WI38 (cell line): ENCODE measurements around the gene GRID1.

Source experiments
- H3K4me3 ChIP-seq: 2 replicates; pipeline ENCODE4 v1.5.1; 2011; ENCODE audit warnings: low read depth, mild to moderate bottlenecking, control low read depth, low read length
- CTCF ChIP-seq: IDR thresholded peaks from 2 replicates; pipeline ENCODE4 v1.5.1; 2012; ENCODE audit warnings: low read depth, mild to moderate bottlenecking, control low read depth, low read length

Gene GRID1

GRCh38 chr10:85787393-85787792, 579.2 kb downstream of the GRID1 start:
- no peak overlapping the region for H3K4me3 ChIP-seq
- TF ChIP-seq CTCF: no peak

GRCh38 chr10:85786401-85786899, 580.1 kb downstream of the GRID1 start:
- TF ChIP-seq CTCF: no peak
- H3K4me3 ChIP-seq: no peak overlapping the region

GRCh38 chr10:85784792-85785191, 581.8 kb downstream of the GRID1 start:
- TF ChIP-seq CTCF: no peak

GRCh38 chr10:85781404-85781803, 585.2 kb downstream of the GRID1 start:
- no peak for TF ChIP-seq CTCF
- H3K4me3 ChIP-seq: no peak overlapping the region

More at GRCh38 chr10:85784792-85785191, 581.8 kb downstream of the GRID1 start:
- H3K4me3 ChIP-seq: no peak overlapping the region

- no peak overlapping the region for H3K4me3 ChIP-seq
Measured at GRCh38 chr10:85778074-85778473, 588.5 kb downstream of the GRID1 start.

GRCh38 chr10:85767891-85768290, 598.7 kb downstream of the GRID1 start:
- no peak for TF ChIP-seq CTCF
- H3K4me3 ChIP-seq: no peak overlapping the region

More at GRCh38 chr10:85778074-85778473, 588.5 kb downstream of the GRID1 start:
- TF ChIP-seq CTCF: no peak

- H3K4me3 ChIP-seq: no peak overlapping the region
- no peak for TF ChIP-seq CTCF
Measured at GRCh38 chr10:85764108-85764507, 602.5 kb downstream of the GRID1 start.
